ENCODE data around the gene STK36. TPM values are rescaled to one million over a fixed set of nuclear protein-coding genes. Genes with fewer than 3 reads are reported as not detected.
A peak's percentile ranks its signal among the peaks of the same experiment; 100 is the strongest.

STK36 gene
- total RNA-seq, 3 donors from 2014 or later, result 24.6 to 48.5 (median 35.1) TPM

DNA sequence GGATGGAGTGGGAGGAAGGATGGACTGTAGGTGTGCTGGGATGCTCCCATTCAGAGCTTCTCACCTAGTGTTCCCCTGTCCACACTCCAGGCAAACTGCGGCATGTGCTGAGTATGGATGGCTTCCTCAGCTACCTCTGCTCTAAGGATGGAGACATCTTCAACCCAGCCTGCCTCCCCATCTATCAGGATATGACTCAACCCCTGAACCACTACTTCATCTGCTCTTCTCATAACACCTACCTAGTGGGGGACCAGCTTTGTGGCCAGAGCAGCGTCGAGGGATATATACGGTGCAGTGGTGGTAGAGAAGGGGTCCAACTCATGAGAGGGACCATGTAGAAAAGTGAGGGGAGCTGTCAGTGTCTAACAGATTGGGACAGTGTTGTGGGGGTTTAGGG lies 43.9 kb upstream of the STK36 start:
- H3K9me3 ChIP-seq, result no peaks in the 10 kb centered on the region
- H3K4me1 ChIP-seq (ENCODE audit: low read depth), result no peaks in the 10 kb centered on the region
- intact Hi-C loops (cut with DNase I, micrococcal nuclease), result no loop called here
- no peak overlapping the region for H3K4me3 ChIP-seq
- no peaks in the 10 kb centered on the region for H3K36me3 ChIP-seq (ENCODE audit: low read depth)
- ATAC-seq (no peak), DNase-seq (no peak)
- TF ChIP-seq, protein P1, sequence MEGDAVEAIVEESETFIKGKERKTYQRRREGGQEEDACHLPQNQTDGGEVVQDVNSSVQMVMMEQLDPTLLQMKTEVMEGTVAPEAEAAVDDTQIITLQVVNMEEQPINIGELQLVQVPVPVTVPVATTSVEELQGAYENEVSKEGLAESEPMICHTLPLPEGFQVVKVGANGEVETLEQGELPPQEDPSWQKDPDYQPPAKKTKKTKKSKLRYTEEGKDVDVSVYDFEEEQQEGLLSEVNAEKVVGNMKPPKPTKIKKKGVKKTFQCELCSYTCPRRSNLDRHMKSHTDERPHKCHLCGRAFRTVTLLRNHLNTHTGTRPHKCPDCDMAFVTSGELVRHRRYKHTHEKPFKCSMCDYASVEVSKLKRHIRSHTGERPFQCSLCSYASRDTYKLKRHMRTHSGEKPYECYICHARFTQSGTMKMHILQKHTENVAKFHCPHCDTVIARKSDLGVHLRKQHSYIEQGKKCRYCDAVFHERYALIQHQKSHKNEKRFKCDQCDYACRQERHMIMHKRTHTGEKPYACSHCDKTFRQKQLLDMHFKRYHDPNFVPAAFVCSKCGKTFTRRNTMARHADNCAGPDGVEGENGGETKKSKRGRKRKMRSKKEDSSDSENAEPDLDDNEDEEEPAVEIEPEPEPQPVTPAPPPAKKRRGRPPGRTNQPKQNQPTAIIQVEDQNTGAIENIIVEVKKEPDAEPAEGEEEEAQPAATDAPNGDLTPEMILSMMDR (IDR thresholded peaks at IDR 0.05), result no peak

DNA sequence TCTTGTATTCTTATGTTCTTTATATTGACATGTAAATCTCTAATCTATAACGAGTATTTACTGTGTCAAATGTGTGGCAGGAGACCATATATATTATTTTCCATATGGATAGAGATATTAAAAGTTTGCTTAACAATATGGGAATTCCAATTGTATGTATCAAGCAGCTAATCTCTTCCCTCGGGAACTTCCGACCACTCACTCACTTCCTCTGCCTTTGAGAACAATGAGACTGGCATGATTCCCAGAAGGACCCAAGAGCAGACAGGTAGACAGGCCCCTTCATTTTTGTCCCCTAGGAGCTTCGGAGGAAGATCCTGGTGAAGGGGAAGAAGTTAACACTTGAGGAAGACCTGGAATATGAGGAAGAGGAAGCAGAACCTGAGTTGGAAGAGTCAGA lies 40.0 kb upstream of the STK36 start:
- intact Hi-C loops (cut with DNase I, micrococcal nuclease), result no loop called here
- DNase-seq, result no peak
- no peaks in the 10 kb centered on the region for H3K36me3 ChIP-seq (ENCODE audit: low read depth)
- no peak overlapping the region for H3K4me3 ChIP-seq
- TF ChIP-seq, protein P1 (IDR thresholded peaks at IDR 0.05), result no peak
- H3K4me1 ChIP-seq (ENCODE audit: low read depth), result no peaks in the 10 kb centered on the region
- no peaks in the 10 kb centered on the region for H3K9me3 ChIP-seq
- no peak for ATAC-seq

DNA sequence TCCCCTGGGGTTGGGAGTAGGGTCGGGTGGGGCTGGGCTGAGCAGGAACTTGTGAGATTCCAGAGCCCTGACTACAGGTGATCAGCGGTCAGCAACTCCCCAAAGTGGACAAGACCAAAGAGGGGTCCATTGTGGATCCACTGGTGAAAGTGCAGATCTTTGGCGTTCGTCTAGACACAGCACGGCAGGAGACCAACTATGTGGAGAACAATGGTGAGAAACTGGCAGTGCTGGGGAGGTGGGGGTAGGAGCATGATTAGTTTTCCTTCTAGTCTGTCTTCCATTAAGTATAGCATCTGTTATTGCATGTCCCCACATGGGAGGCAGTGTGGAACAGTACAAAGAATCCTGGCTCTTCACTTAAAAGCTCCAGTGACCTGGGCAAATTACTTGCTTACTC lies 36.2 kb upstream of the STK36 start:
- no peak overlapping the region for H3K4me3 ChIP-seq
- no peaks in the 10 kb centered on the region for H3K9me3 ChIP-seq
- DNase-seq (no peak), ATAC-seq (no peak)
- no peaks in the 10 kb centered on the region for H3K4me1 ChIP-seq (ENCODE audit: low read depth)
- H3K36me3 ChIP-seq (ENCODE audit: low read depth), result peaks cover 8% of the 10 kb centered on the region
- TF ChIP-seq, protein P1 (IDR thresholded peaks at IDR 0.05), result no peak
- intact Hi-C loops (cut with DNase I, micrococcal nuclease), result no loop called here

DNA sequence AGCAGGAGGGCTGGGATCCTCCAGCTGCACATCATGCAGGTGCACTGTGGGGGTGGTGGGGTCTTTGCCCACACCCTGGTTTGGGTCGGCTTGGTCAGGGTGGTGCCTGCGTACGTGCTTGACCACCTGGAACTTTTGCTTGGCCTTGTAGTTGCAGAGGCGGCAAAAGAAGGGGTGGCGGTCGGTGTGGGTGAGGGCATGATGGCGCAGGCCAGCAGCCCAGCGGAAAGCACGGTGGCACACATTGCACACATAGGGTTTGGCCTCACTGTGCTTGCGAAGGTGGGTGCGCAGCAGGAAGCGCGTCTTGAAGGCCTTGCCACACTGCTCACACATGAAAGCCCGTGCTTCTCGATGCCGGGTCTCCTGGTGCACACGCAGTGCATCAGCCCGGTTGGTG lies 33.5 kb upstream of the STK36 start:
- ATAC-seq (no peak), DNase-seq (no peak)
- no peak overlapping the region for H3K4me3 ChIP-seq
- TF ChIP-seq, protein P1 (IDR thresholded peaks at IDR 0.05), result no peak
- H3K9me3 ChIP-seq, result no peaks in the 10 kb centered on the region
- H3K36me3 ChIP-seq (ENCODE audit: low read depth), result peaks cover 12% of the 10 kb centered on the region
- H3K4me1 ChIP-seq (ENCODE audit: low read depth), result no peaks in the 10 kb centered on the region
- intact Hi-C loops (cut with DNase I, micrococcal nuclease), result no loop called here

DNA sequence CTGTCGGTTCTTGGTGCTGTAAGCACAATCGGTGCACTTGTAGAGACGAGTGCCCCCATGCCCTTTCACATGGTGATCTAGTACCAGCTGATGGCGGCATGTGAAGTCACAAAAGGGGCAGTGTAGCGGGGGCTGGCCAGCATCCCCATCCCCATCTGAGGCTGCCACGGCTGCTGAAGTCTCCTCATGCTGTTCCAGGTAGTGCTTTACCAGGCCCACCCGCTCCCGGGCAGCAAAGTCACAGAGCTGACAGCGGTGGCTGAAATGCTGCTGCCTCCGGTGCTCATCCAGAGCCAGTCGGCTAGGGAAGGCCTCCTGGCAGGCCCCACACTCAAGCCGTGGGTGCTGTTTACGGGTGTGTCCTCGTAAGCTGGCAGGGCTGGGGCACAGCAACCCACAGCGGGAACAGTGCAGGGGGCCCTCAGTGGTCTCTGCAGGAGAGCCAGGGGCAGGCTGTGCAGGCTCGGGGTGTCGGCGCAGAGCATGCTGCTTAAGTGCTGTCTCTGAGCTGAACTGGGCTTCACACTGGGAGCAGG lies 29.7 kb upstream of the STK36 start:
- TF ChIP-seq, protein P1 (IDR thresholded peaks at IDR 0.05), result no peak
- intact Hi-C loops (cut with DNase I, micrococcal nuclease), result loop anchor here in 1 of 2 donors (10.0 kb wide), 1 partner anchor 57 kb away; no protein-coding TSS in a partner anchor
- DNase-seq, result no peak
- ATAC-seq, result no peak
- no peaks in the 10 kb centered on the region for H3K9me3 ChIP-seq
- peaks cover 22% of the 10 kb centered on the region for H3K36me3 ChIP-seq (ENCODE audit: low read depth)
- no peak overlapping the region for H3K4me3 ChIP-seq
- no peaks in the 10 kb centered on the region for H3K4me1 ChIP-seq (ENCODE audit: low read depth)

DNA sequence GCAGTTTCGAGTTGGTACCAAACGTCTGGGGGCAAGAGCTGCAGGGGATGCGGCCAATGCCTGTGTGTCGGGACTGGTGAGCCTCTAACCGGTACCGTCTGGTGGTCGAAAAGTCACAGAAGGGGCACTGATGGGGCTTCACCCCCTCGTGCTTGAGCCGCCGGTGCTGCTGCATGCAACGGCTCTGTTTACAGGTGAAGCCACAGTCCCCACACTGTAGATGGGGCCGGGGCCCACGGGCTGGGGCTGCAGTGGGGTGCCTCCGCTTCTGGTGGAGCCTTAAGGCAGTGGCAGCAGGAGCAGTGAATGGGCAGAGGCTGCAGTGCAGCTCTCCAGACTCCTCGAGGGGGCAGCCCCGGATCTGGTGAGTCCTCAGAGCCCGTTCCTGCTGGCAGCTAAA lies 29.1 kb upstream of the STK36 start:
- intact Hi-C loops (cut with DNase I, micrococcal nuclease), result loop anchor here in 1 of 2 donors (10.0 kb wide), 1 partner anchor 58 kb away; no protein-coding TSS in a partner anchor

More for the DNA sequence above, 29.1 kb upstream of the STK36 start:
- ATAC-seq (peak; percentile 10), DNase-seq (no peak)
- no peak overlapping the region for H3K4me3 ChIP-seq
- TF ChIP-seq, protein P1 (IDR thresholded peaks at IDR 0.05), result no peak
- no peaks in the 10 kb centered on the region for H3K4me1 ChIP-seq (ENCODE audit: low read depth)
- no peaks in the 10 kb centered on the region for H3K9me3 ChIP-seq
- H3K36me3 ChIP-seq (ENCODE audit: low read depth), result peaks cover 22% of the 10 kb centered on the region

Measured in mucosa of descending colon (tissue), 3 donors.